Mucosa of descending colon (tissue), 3 donors: ENCODE measurements around the gene KLHDC1. TPM values are rescaled to one million over a fixed set of nuclear protein-coding genes. Genes with fewer than 3 reads are reported as not detected.

Experiments
- ATAC-seq: fragments of 200-7000 bp; cut with Tn5 transposase; one replicate; pipeline ENCODE4 v1.9.1; 2020; ENCODE audit warnings: mild to moderate bottlenecking, moderate library complexity
- DNase-seq, 3 donors: peaks; one replicate each; pipeline ENCODE4 v3.0.0-alpha.2; 2020
- H3K36me3 ChIP-seq: fragments of 200-600 bp; one replicate; pipeline ENCODE4 v1.8.0; 2021; ENCODE audit warnings: low read depth, mild to moderate bottlenecking
- H3K4me1 ChIP-seq: fragments of 200-600 bp; one replicate; pipeline ENCODE4 v1.8.0; 2021; ENCODE audit warnings: low read depth, mild to moderate bottlenecking
- H3K4me3 ChIP-seq: fragments of 200-600 bp; one replicate; pipeline ENCODE4 v1.8.0; 2021; ENCODE audit warnings: mild to moderate bottlenecking
- H3K9me3 ChIP-seq: fragments of 200-600 bp; one replicate; pipeline ENCODE4 v1.8.0; 2021; ENCODE audit warnings: mild to moderate bottlenecking
- intact Hi-C, 2 donors: fragments of 100-400 bp; cut with DNase I in 1 of 2; cut with micrococcal nuclease in 1 of 2; formaldehyde crosslinking; loops; one replicate each; pipeline versions ENCODE4 v1.11.0 to v1.11.1; 2022; cut with DNase I, micrococcal nuclease
- total RNA-seq, 3 donors: library from RNA; stranded (reverse); fragmentation: NEBNext Ultra II Directional in 2 of 3; extraction: Animal tissue kit (Norgen Biotek cat#: 25700) in 2 of 3; gene quantifications; one replicate each; pipeline versions ENCODE4 v1.2.1 to v1.2.4, GENCODE V29; 2021 to 2023
- TF ChIP-seq, protein P1 (sequence below): fragments of 200-600 bp; IDR thresholded peaks from one replicate; pipeline ENCODE4 v1.8.0; 2022; ENCODE audit warnings: antibody characterized with exemption, mild to moderate bottlenecking
- donor health status: DM: no; HTN: no; CAD: no; lungs with moderate emphysema.
- donor health status: DM: no; HTN: no; CAD: no.
- donor health status: DM: no; HTN: yes; CAD: no.

The KLHDC1 gene
- total RNA-seq, 3 donors from 2014 or later: 1.8 to 12.5 (median 2.7) TPM

GRCh38 chr14:49761839-49762551 lies 69.1 kb downstream of the KLHDC1 start:
- TF ChIP-seq, protein P1, sequence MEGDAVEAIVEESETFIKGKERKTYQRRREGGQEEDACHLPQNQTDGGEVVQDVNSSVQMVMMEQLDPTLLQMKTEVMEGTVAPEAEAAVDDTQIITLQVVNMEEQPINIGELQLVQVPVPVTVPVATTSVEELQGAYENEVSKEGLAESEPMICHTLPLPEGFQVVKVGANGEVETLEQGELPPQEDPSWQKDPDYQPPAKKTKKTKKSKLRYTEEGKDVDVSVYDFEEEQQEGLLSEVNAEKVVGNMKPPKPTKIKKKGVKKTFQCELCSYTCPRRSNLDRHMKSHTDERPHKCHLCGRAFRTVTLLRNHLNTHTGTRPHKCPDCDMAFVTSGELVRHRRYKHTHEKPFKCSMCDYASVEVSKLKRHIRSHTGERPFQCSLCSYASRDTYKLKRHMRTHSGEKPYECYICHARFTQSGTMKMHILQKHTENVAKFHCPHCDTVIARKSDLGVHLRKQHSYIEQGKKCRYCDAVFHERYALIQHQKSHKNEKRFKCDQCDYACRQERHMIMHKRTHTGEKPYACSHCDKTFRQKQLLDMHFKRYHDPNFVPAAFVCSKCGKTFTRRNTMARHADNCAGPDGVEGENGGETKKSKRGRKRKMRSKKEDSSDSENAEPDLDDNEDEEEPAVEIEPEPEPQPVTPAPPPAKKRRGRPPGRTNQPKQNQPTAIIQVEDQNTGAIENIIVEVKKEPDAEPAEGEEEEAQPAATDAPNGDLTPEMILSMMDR: no peak
- H3K4me3 ChIP-seq: no peak overlapping the region
- intact Hi-C loops: loop anchor here in 1 of 2 donors (10.0 kb wide), 1 partner anchor 127 kb away; the partner anchor contains the start of gene DNAAF2
- ATAC-seq: no peak
- H3K4me1 ChIP-seq: no peaks in the 10 kb centered on the region
- no peaks in the 10 kb centered on the region for H3K36me3 ChIP-seq
- no peaks in the 10 kb centered on the region for H3K9me3 ChIP-seq
- no peak for DNase-seq

GRCh38 chr14:49766839-49767238 lies 73.9 kb downstream of the KLHDC1 start:
- TF ChIP-seq, protein P1: no peak
- Histone ChIP-seq H3K4me1 (peaks cover 13% of the 10 kb centered on the region), H3K9me3 (no peaks in the 10 kb centered on the region), H3K4me3 (no peak overlapping the region), H3K36me3 (no peaks in the 10 kb centered on the region)
- intact Hi-C loops: loop anchor here (5.0 to 10.0 kb wide), 2 partner anchors 132 to 135 kb away; partner anchors contain the start of gene DNAAF2 (in 1 of the 2)
- DNase-seq: peak in 1 of 3 donors; percentile 37
- no peak for ATAC-seq

GRCh38 chr14:49767270-49767570 lies 74.3 kb downstream of the KLHDC1 start:
- peaks cover 14% of the 10 kb centered on the region for H3K4me1 ChIP-seq
- ATAC-seq: no peak
- no peaks in the 10 kb centered on the region for H3K36me3 ChIP-seq
- TF ChIP-seq, protein P1: no peak
- no peaks in the 10 kb centered on the region for H3K9me3 ChIP-seq
- intact Hi-C loops: loop anchor here (5.0 to 10.0 kb wide), 2 partner anchors 132 to 135 kb away; partner anchors contain the start of gene DNAAF2 (in 1 of the 2)
- no peak for DNase-seq
- peak overlapping the region; percentile 95 for H3K4me3 ChIP-seq

- Histone ChIP-seq H3K4me1 (peaks cover 14% of the 10 kb centered on the region), H3K36me3 (no peaks in the 10 kb centered on the region), H3K9me3 (no peaks in the 10 kb centered on the region), H3K4me3 (peak within 1 kb of the TSS; percentile 95)
- TF ChIP-seq, protein P1: no peak
- DNase-seq: peak; percentile 89 to 95 (median 94)
- intact Hi-C loops: loop anchor here (5.0 to 10.0 kb wide), 2 partner anchors 133 to 135 kb away; partner anchors contain the start of gene DNAAF2 (in 1 of the 2)
- peak; percentile 89 for ATAC-seq
These were observed 74.8 kb downstream of the KLHDC1 start, which contains the start of gene KLHDC2 for GRCh38 chr14:49767571-49768300. Gene KLHDC2, plus strand, starts transcription at chr14:49768153. Its CDS starts 316 bp downstream, at chr14:49768469.

GRCh38 chr14:49768301-49769121 lies 75.6 kb downstream of the KLHDC1 start:
- intact Hi-C loops: loop anchor here (5.0 to 10.0 kb wide), 2 partner anchors 134 to 136 kb away; partner anchors contain the start of gene DNAAF2 (in 1 of the 2)
- DNase-seq (peak; percentile 78 to 81 (median 80)), ATAC-seq (peak; percentile 64)
- Histone ChIP-seq H3K4me1 (peaks cover 14% of the 10 kb centered on the region), H3K9me3 (no peaks in the 10 kb centered on the region), H3K36me3 (no peaks in the 10 kb centered on the region), H3K4me3 (peak overlapping the region; percentile 95)
- TF ChIP-seq, protein P1: no peak
